ENCODE results near the gene ABHD1.
"Not testable (repeated sequence)": the region's sequence is repeated elsewhere in the genome, so short reads cannot be mapped to it uniquely, and the experiment has no call there.

Gene ABHD1

DNA sequence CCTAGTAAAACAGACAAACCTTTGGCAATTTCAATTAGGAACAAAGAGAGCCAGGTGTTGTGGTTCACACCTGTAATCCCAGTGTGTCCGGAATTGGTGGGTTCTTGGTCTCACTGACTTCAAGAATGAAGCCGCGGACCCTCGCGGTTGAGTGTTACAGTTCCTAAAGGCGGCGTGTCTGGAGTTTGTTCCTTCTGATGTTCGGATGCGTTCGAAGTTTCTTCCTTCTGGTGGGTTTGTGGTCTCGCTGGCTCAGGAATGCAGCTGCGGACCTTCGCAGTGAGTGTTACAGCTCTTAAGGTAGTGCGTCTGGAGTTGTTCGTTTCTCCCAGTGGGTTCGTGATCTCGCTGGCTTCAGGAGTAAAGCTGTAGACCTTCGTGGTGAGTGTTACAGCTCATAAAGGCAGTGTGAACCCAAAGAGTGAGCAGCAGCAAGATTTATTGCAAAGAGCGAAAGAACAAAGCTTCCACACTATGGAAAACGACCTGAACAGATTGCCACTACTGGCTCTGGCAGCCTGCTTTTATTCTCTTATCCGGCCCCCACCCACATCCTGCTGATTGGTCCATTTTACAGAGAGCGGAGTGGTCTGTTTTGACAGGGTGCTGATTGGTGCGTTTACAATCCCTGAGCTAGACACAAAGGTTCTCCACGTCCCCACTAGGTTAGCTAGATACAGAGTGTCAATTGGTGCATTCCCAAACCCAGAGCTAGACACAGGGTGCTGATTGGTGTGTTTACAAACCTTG is 12.8 kb upstream of the ABHD1 start:
- not testable (repeated sequence) for DNase-seq

DNA sequence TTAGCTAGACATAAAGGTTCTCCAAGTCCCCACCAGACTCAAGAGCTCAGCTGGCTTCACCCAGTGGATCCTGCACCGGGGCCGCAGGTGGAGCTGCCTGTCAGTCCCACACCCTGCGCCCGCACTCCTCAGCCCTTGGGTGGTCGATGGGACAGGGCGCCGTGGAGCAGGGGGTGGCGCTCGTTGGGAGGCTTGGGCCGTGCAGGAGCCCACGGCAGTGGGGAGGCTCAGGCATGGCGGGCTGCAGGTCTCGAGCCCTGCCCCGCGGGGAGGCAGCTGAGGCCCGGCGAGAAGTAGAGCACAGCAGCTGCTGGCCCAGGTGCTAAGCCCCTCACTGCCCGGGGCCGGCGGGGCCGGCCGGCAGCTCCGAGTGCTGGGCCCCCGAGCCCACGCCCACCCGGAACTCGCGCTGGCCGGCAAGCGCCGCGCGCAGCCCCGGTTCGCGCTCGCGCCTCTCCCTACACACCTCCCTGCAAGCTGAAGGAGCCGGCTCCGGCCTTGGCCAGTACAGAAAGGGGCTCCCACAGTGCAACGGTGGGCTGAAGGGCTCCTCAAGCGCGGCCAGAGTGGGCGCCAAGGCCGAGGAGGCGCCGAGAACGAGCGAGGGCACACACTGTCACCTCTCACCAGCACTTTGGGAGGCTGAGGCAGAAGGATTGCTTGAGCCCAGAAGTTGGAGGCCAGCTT is 12.1 kb upstream of the ABHD1 start:
- not testable (repeated sequence) for DNase-seq

DNA sequence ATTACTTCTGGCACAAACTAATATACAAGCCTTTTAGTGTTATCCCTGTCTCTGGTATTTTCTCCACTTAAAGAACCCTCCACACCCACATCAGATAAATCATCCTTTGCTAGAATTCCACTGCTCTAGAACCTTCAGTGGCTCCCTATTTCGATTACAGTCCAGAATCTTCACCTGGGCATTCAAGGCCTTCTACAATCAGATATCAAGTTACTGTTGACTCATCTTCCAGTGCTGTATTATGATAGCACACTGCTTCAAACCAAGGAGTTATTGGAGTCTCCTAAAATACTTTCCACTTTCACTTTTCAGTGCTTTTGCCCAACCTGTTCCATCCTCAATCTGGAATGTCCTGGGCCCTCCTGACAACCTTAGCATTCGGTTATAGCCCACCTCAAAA is 8.1 kb upstream of the ABHD1 start:
- no peak for DNase-seq

DNA sequence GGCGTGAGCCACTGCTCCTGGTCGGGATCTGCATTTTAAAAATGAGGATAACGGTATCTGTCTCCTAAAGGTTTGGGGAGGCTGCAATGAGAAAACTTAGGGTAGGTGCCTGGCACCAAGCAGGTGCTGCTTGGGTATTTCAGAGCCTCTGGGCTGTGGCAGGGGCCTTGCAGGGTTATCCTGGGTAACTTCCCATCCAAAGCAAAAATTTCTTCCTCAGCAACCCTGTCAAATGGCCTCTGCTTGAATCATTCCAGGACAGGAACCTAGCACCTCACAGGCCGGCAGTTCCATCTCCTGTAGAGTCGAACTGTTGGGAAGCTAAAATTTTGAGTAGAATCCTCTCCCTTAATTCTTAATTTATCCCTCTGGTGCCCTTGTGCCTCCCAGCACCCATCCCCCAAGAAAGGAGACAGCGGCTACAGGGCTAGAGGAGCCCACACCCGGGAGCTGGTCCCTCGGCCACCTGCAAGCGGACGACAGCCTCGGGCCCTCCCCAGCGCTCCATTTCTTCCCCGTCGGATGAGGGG is 5.6 kb upstream of the ABHD1 start:
- peak in 1 of 14 donors; percentile 68 for DNase-seq

DNA sequence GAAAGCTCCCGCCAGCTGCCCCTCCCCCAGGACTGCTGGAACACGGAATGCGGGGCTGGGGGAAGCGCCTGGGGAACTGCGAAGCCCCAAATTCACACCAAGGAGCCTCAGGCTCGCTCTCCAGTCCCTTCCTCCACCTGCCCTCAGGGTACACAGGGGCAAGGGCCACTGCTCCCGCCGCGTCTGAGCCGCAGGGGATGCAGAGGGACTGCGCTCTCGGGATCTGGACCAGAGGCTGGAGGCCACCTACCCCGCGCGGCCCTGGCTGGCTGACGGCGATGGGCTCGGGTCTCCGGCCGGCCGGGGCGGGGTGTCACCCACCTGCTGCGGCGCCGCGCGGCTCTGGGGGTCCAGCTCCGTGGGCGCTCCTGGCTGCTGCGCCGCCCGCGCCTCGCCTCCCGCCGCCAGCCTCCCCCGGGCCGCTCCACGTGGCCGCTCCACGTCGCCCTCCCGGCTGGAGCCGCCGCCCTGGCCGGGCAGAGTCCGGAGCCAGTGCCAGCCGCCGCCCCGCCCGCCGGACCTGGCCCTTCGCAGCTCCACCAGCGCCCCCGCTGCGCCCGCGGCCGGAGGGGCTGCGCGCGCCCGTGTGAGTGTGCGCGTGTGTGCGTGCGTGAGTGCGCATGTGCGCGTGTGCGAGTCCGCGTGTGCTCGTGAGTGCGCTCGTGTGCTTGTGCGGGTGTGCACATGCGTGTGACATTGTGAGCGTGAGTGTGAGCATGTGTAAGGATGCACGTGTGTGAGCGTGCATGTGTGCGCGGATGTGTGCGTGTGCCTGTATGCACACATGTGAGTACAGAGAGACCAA is 4.9 kb upstream of the ABHD1 start, which contains the start of gene CGREF1:
TSS of gene CGREF1 (minus strand) at position 604 of the 805 bp plus-strand sequence. CDS start 14,762 bp downstream, outside the sequence.
- peak in 2 of 14 donors; percentile 15 to 60 for DNase-seq

DNA sequence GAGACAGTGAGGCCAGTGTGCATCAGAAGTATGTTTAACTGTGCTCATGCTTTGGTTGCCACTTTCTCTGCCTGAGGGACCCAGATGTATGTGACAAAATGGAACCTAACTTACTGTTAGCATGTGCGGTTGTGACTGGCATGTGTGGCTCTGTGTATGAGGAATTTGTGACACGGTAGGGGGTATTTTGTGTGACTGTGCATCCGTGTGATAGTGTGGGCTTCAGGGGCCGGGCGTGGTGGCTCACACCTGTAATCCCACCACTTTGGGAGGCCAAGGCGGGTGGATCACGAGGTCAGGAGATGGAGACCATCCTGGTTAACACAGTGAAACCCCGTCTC is 4.3 kb upstream of the ABHD1 start:
- DNase-seq = not testable (repeated sequence)

DNA sequence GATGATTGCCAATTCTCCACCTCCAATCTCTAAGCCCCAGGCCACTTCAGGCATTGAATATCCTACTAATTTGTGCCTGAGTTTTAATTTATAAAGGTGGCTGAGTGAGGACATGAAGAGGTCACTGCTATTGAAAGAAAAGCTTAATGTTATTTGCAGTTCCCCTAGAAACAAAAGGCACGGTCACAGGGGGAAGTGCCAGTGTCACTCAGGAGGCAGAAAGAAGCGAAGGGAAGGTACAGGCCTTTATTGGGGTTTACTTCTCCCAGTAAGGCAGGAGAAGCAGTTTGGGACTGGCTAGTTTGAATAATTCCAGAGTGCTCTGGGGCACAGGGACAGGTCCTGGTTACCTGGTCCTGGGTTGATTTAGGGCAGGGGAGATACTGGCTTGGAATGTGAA is 1.7 kb upstream of the ABHD1 start:
- DNase-seq = no peak

DNA sequence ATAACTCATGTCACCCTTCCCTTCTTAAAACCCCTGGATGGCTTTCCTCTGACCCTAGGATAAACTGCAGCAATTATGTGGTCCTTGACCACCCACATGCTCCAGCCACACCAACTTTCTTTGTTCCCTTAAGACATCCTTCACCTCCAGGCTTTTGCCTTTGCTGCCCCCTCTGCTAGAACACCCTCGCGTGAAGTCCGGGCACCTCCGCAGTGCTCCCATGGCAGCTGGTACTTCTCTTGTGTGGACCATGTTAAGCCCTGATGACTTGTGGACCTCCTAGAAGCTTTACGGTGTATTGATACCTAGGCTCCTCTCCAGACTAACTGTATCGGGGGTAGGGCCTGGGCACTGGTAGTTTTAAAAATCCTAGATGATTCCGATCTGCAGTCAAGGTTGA is 824 bp upstream of the ABHD1 start:
- no peak for DNase-seq

DNA sequence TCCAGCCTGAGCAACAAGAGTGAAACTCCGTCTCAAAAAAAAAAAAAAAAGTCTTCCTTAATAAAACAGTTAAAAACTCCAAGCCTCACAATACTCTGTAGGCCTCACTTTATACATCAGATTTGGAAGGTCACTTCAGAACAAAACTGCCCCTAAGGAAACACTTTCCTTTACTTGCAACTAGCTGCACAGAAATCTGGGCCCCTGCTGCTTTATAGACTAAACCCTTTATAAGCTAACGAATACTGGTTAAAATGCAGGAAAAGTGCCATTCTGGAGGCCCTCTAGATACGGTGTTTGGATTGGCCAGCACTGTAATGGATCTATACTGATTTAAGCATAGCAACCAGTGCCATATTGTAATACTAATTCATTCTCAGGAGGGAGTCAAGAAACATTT is 1.5 kb downstream of the ABHD1 start:
- no peak for DNase-seq

DNA sequence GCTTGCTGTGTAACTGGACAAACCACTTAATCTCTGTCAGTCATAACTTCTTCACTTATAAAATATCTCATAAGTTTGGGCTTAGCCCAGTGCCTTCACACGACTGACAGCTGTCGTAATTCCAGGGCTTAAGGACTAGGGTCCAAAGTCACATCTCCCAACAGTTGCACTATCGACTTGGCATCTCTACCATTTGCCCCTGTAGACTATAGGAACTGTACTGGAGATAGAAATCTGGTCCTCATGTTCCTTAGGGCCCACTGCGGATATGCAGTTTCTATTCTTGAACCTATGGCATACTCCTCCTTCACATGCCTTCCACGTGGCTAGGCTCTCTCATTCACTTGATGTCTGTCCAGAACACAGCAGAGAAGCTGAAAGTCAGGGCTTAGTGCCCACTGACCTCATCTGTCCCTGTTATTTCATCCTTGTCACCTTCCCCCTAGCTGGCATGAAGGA is 2.7 kb downstream of the ABHD1 start:
- no peak for DNase-seq

DNA sequence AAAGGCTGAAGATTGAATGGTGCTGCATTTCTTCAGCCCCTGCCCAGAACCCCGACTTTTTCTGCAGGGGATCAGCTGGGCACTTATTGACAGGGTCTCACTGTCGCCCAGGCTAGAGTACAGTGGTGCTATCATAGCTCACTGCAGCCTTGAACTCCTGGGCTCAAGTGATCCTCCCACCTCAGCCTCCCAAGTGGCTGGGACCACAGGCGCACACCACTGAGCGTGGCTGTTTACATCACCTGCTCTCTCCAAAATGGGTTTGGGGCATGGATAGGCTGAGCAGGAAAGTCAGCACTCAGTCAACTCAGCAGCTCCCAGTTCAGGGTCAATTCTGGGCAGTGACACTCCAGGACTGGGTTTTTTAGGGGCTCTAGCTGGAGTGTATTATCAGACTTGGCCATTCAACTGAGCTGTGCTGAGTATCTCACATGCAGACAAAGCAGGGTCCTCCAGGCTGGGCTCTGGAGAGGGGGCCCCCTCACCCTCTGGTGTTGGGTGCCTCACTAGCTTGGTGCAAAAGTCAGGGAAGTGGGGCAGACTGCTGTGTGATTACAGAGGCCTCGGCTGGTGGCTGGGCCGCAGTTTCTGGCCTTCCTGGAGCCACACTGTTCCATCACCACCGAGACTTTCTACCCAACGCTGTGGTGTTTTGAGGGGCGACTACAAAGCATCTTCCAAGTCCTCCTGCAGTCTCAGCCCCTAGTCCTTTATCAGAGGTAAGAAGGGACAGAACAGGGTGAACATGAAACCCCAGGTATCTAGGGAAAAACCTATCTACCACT is 4.5 kb downstream of the ABHD1 start:
- DNase-seq = no peak

DNA sequence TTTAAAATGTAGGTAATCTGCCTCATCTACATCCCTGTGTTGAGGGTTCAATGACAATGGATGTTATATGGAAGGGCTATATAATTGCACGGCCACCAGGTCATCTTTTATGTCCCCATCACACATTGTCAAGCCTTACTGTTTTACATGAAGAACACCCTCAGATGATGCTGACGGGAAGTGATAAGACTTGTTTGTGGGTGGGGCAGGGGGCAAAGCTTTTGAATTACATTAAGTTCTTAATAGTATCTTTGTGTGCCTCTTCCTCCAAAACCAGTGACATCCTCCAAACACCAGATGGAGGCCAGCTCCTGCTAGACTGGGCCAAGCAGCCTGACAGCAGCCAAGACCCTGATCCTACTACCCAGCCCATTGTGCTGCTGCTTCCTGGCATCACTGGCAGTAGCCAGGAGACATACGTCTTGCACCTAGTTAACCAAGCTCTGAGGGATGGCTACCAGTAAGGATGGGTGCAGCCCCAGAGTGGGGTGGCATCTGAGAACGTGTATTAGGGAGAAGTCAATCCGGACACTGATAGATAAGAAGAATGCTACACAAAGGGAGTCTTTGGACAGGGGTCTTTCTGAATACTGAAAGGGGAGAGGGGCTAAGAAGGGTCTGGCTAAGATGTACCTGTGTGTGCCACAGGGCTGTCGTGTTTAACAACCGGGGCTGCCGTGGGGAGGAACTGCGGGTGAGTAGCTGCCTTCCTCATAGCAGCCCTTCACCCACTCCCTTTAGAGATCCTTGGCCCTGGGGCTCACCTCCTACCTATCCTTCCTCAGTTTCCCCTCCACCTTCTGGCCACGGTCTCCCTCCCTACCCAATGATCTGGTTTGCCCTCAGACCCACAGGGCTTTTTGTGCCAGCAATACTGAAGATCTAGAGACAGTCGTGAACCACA is 5.3 kb downstream of the ABHD1 start:
- DNase-seq = no peak

DNA sequence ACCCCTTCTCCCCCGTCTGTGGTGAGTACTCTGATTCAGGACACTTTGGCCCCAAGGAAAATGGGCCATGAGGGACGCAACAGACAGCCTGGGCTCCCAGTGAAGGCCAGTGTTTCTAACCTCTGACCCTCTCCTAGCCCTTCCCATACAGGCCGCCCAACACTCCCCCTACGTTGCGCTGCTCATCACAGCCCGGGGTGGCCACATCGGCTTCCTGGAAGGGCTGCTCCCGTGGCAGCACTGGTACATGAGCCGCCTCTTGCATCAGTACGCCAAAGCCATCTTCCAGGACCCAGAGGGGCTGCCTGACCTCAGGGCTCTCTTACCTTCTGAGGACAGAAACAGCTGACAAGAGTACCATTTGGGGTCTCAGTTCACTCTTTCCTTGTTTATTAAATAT is 6.8 kb downstream of the ABHD1 start:
- DNase-seq = no peak

DNA sequence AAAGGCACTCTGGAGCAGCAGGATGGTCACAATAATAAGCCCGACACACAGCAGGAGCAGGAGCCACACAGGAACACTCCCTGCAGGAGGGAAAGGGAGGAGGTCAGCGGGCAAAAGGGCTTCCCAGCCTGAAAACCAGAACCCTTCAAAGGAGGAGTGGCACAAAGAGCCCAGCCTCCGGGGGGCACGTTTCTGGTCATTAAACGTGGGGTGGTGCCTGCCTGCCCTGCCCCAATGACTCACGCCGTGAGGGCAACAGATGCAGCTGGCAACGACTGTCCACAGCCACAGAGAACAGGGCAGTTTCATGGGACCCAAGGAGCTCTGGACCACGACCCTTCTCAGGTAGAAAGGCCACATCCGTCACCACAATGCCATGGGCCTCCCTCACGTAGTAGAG is 7.8 kb downstream of the ABHD1 start:
- DNase-seq = no peak

DNA sequence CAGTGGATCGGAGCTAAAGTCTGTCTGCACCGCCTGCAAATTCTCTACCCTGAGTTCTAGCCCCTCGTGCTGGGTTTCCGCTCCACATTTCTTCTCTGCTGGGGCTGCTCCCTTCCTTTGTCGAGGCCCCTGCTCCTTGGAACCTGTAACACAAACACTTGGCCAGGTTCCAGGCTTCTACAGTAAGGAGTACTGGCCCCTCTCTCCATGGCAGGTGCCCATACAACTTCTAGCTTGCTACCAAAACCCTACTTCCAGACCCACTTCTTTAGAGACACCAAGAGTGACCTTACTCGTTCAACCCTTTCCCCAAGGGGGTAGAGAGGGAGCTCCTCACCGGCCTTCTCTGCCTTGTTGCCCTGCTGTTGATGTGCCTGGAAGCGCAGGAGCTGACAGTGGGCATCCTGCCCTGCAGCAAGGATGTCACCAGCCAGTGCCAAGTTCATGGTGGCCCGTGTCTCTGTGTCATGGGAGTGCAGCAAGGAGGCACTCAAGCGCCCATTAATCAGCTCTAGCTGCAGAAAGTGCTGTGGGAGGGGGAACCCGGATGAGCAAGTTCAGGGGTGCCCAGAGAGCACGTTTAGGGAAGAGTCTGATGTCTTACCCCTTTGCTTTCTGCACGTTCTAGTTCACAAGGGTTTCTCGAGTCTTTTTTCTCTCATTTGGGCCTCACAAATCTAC is 9.7 kb downstream of the ABHD1 start:
- DNase-seq = peak in 3 of 14 donors; percentile 17 to 36 (median 19)

DNA sequence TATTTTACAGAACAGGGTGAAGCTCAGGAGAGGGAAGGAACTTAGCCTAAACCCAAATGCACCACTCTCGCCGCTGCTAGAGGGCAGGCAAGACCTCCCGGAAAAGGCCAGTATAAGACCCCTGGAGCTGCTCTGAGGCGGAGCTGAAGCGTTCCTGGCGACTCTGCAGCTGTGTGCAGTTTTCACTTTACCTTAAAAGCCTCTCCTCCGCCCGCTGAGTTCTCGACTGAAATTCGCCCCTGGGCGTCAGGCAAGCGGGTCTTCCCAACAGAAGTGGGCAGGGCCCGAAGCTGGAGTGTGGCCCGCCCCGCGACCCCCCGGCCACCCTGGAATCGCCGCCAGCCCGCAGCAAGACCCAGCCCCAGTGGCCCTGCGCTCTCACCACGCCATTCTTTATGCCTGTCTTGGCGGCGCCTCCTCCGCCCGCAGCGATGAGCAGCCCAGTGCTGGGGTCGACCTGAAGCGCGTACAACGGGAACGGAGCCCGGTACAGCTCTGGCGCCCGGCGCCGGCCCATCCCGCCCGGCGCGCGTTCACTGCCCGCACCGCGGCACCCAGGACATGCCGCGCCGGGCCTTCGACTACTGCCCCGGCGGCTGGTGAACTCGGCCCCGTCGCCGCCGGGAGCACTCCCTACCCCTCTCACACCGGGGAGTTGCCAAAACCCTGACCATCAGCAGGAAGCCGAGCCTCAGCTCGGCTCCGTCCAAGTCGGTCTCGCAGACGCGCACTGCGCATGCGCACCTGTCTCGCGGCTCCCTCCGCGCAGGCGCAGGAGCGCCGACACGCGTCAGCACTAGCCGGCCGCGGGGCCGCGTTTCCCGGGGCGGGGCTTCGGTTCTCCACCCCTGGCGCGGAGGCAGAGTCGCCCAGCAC is 10.5 kb downstream of the ABHD1 start, which contains the start of gene PREB:
TSS of gene PREB (minus strand) at position 732 of the 876 bp plus-strand sequence. CDS start at position 517, 215 bp downstream.
- DNase-seq = peak; percentile 68 to 98 (median 92)

DNA sequence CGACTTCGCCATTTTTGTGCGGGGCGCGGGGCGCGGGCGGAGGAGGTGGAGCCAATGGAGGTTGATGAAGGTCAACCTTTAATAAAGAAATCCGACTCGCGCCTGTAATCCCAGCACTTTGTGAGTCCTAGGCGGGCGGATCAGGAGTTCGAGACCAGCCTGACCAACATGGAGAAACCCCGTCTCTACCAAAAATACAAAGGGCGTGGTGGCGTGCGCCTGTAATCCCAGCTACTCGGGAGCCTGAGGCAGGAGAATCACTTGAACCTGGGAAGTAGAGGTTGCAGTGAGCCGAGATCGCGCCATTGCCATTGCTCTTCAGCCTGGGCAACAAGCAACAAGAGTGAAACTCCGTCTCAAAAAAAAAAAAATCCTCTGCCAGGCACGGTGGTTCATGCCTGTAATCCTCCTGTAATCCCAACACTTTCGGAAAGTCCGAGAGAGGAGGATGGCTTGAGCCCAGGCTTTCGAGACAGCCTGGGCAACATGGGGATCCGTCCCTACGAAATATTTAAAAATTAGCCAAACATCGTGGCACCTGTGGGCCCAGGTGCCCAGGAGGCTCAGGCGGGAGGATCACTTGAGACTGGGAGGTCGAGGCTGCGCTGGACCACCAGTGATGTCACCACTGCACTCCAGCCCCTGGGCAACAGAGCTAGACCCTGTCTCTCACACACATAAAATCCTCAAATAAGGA is 11.3 kb downstream of the ABHD1 start:
- no peak for DNase-seq

DNA sequence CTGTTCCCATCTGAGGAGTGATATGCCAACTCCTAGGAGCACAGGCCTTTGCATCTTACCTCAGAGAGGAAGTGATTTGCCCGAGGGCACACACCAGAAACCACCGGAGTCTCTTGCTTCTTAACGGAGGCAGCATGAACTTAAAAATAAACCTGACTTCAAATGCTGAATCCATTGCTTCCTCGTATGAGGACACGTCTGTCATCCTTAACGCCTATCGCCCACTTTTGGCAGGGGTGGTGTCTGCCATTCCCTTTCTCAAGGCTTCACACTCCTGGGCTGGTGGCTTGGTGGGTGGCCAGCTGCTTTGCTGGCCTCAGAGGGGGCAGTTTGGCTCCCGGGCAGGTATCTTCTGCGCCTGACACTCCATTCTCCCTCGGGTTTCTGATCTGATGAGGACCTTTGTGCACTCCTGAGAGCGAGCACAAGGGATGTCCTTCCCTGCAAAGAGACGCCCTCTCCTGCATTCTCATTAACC is 11.9 kb downstream of the ABHD1 start:
- no peak for DNase-seq

All from C1 segment of cervical spinal cord (tissue), 14 donors.